GM18870 (cell line): Measurements from ENCODE around the gene KCNN2.

Experiments used
- ATAC-seq: cut with Tn5 transposase; IDR thresholded peaks from one replicate; pipeline ENCODE4 v1.9.1; 2021; ENCODE audit warnings: moderate library complexity; ENCODE audit not compliant: unreplicated experiment

Gene KCNN2

DNA sequence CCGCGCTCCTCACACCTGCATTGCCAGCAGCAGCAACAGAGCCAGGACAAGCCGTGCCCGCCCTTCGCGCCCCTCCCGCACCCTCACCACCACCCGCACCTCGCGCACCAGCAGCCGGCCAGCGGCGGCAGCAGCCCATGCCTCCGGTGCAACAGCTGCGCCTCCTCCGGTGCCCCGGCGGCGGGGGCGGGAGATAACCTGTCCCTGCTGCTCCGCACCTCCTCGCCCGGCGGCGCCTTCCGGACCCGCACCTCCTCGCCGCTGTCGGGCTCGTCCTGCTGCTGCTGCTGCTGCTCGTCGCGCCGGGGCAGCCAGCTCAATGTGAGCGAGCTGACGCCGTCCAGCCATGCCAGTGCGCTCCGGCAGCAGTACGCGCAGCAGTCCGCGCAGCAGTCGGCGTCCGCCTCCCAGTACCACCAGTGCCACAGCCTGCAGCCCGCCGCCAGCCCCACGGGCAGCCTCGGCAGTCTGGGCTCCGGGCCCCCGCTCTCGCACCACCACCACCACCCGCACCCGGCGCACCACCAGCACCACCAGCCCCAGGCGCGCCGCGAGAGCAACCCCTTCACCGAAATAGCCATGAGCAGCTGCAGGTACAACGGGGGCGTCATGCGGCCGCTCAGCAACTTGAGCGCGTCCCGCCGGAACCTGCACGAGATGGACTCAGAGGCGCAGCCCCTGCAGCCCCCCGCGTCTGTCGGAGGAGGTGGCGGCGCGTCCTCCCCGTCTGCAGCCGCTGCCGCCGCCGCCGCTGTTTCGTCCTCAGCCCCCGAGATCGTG lies 517 bp downstream of the KCNN2 start:
- no peak for ATAC-seq

DNA sequence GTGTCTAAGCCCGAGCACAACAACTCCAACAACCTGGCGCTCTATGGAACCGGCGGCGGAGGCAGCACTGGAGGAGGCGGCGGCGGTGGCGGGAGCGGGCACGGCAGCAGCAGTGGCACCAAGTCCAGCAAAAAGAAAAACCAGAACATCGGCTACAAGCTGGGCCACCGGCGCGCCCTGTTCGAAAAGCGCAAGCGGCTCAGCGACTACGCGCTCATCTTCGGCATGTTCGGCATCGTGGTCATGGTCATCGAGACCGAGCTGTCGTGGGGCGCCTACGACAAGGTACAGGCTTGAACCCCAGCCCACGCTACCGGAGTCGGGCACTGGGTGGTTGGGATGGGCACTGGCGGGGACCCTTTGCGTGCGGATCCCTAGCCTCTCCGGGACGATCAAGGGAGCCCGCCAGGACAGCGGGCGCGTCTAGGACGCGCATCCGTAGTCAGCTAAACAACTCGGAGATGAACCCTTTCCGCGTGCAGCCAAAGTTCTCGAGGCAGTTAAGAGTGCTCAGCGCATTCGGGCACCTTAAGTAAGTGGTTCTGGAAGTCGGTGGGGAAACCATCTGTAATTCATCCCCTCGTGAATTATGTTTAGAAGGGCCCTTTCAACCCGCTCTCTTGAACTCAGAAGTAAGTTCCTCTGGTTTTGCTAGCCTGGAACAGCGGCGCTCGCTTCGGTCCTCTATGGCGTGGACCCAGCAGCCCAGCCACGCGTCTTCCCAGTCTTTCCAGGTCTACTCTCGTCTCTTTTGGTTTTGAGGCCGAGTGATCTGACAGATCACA lies 1.3 kb downstream of the KCNN2 start:
- ATAC-seq: no peak

DNA sequence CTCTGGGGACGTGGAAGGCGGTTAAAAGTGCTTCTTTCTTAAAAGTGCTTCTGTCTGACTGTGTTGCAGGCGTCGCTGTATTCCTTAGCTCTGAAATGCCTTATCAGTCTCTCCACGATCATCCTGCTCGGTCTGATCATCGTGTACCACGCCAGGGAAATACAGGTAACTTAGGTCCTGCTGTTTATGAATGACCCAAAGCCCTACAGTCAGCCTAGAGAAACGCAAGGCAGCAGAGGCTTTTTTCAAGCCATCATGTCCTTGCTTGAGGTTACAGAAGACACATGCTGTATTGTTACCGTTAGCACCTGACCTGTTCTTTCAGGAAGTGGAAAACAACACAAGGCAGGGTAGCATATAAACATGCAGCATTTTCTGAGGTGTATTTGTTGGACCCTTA lies 2.0 kb downstream of the KCNN2 start:
- ATAC-seq: no peak

DNA sequence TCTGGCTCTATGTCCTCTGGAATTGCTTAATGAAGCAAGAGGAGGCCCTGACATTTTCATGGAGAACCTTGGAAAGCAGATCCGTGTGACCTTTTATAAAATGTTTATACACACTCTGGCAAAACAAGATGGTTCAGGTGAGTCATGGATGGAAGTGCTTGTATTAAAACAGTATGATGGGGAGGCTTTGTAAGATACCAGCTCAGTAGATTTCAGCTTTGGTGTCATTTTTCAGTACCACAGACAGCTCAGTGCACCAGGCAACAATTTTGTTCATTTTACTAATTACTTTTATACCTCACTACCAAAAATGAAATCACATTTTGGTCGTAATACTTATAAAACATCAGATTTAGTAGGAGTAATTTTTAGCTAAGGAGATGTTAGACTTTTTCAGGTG lies 5.2 kb downstream of the KCNN2 start:
- ATAC-seq: no peak

DNA sequence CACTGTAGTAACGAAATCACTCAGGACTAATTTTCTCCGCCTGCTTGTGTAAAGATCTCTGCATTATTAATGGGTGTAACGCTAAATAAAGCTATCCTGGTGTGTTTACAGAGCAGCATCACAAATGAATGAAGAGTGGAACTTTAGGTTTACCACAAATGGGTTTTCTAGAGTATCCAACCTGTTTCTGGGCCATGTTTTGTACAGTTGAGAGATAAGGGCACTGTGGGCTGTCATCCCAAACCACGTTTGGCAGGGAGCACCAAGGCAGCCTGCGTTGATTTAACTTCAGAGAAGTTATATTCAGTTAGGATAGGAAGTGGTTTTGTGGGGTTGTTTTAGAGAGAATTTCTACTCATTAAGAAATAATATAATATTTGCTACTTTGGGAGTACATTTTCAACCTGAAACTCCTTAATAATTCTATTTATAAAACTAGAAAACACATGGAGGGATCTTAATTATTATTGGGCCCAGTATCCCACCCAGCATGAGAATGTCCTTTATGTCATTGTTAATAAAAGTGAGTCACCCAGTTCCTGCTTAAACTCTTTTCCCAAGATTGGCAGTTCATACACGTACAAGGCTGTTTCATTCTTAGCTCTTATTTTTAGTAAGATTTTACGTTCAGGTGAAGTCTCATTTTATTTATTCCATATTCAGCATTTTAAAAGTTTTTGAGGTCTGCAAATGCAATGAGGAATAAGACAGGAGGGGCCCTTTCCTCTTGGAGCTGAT lies 8.0 kb downstream of the KCNN2 start:
- no peak for ATAC-seq

DNA sequence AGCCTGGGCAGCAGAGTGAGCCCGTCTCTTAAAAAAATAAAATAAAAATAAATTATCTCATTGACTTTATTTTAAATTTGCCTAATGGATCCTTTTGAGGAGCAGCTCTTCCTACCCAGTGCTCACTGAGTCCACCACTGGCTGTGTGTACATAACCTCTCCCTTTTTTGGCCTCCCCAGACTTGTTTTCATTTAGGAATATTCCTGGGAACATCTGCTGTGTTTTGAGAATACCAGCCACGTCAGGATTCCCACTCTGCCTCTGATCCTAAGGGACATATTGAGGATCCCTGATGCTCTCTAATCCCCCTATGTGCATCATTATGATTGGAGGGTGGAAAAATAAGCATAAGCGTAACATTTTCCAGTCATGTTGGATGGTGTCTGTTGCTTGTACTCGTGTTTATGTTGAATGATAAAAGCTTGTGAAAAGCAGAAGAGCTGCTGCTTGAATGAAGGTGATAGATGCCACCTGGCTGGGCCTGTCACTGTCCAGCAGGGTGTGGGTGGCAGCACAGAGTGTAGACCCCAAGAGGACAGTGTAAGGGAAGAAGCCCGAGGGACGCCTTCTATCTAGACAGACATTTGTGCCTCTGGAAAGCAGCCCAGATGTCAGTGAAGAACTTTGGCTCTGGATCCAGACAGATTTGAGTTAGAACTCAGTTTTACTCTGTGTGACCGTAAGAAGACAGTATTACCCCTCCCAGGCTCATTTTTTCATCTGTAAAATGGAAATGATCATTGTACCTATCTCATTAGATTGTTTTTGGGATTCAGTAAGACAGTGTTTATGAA lies 15.4 kb downstream of the KCNN2 start:
- ATAC-seq: no peak

DNA sequence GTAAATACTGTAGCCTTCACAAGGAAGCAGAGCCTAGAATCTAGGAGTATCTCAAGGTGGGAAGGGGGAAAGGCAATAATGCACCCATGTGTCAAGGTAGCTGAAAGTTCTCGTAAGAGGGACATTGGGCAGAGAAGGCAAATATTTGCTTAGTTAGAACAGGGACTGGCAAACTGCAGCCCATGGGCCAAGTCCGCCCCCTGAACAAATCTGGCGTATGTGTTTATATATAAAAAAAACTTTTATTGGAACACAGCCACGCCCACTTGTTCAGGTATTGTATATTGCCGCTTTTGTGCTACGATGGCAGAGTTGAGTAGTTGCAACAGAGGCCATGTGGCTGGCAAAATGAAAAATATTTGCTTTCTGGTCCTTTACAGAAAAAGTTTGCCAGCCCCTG lies 16.1 kb downstream of the KCNN2 start:
- ATAC-seq: no peak

DNA sequence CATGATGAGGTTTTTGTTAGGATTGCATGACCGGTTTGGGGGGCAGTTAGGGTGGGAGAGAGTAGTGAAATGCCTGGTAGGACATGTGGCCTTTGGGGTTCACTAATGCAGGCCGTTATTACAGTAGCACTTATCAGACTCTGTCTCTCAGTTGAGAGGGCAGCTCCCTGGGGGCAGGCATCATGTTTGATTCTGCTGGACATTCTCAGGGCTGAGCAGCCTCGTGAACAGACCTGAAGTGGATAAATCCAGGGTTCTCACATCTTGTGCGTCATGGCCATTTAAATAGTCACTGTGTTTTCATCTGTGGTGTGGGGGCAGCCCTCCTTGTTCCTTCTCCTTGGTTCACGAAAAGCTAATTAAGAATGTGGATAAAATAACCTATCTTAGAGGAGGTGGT lies 18.9 kb downstream of the KCNN2 start:
- ATAC-seq: no peak

DNA sequence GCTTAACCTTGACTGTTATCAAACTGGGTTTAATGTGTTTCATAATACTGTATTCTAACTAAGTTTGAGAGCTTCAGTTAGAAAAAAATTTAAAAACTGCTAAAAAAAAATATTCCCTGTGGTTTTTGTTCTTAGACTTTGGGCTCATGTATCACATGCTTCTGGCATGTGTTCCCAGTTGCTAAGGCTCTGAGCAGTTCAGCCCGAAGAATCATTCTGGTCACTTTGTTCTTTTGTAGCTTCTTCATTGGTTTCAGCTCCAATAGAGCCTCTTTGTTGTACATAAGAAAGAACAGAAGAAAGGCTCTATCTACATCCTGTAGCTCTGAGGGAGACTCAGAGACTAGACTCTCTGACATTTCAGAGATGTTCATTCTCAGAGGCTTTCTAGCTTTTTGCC lies 25.6 kb downstream of the KCNN2 start:
- ATAC-seq: no peak

DNA sequence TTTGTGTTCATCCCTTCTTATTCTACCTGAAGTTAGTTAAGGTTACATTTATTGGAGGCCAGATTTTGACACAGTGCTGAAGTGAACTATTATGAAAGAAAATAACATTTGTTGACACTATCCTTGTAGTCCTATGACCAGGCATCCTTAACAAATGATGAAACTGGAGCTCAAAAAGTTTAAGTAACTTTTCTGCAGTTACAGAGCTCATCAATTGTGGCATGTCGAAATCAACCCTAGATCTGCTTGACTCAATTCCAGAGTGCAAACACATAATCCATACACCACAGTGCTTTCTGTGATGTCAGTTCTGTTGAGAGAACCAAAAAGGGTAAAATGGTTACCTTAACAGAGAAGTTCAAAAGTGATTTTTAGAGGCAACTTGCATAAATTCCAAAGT lies 28.6 kb downstream of the KCNN2 start:
- ATAC-seq: no peak

DNA sequence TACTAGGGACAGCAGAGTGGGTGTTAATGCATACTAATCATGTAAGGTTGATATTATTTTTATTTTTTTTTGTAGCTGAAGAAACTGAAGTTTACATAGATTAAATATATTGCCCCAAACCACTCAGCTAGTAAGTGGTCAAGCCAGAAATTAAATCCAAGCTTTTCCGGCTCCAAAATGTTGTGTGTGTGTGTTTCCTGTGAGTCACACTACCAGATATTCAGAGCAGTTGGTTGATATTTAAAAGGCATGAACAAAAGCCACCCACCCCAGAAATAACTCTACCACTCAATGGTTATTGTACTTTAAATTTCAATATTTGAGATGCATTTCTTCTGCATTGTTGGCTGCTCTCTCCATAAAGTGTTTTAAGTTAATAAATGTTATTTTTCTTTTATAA lies 29.5 kb downstream of the KCNN2 start:
- ATAC-seq: no peak

DNA sequence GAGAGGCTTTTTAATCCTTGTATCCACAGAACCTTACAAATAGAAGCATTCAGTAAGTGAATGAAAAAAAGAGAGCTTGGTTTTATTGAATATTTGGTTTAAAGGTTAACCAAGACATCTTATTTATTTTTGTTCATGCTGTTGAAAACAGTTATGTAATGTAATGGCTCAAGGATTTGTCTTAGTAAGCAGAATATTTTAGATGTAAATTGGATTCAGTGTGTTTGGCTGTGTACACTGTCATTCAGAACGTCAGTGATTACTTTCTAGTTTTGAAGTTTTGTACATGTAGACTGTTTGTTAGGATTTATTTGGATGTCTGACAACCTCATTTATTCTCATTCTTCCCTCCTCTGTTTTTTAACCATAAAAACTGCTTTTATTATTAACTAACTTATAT lies 31.3 kb downstream of the KCNN2 start:
- ATAC-seq: no peak

DNA sequence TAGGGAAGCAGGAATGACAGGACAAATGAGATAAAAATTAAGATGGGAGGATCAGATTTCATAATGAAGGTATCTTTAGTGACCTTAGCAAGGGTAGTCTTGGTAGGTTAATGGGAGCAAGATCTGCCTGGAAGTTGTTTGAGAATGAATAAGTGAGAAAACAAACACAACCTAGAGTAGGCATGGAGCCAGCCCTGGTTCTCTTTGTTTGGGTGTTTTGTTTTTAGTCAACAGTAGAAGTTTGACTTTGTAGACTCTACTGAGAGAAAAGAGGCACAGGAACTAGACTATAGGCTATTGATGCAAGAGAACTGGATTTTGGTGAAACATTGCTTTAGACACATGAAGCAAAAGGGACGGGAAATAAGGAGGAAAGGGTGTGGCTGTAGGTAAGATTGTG lies 40.3 kb downstream of the KCNN2 start:
- ATAC-seq: no peak

DNA sequence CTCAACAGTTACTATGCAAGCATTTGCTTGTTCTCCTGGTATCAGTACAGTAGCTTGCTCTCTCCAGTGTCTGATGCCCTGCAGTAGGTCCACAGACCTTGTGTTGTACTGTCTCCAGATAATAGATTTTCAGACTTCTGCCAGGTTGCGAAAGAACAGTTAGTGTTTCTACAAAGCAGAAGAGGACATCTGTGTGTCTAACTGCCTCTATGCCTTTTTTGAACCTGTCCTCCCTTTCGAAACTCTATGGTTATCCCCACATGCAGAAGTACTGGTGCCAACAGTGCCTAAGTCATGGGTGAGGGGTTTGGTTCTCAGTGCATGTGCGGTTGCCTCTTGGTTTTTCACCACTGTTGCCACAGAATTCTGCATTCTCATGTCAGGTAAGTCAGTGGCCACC lies 45.9 kb downstream of the KCNN2 start:
- no peak for ATAC-seq

DNA sequence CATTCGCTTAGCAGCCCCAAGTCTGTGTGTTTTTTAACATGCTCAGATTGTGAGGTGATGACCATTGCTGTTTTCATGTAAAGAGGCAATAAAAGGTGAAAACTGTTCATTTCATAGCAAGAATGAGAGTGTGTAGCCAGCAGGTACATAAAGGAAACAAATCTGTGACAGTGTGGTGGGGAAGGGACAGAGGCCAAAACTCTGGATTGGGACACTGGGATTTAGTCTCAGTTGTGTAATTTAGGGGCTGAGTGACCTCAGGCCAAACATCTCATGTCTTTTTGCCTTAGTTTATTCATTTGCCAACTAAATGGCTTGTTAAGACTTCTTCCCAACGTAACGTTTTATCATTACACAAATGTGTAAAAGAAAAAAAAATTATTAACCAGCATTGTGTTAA lies 47.0 kb downstream of the KCNN2 start:
- no peak for ATAC-seq

DNA sequence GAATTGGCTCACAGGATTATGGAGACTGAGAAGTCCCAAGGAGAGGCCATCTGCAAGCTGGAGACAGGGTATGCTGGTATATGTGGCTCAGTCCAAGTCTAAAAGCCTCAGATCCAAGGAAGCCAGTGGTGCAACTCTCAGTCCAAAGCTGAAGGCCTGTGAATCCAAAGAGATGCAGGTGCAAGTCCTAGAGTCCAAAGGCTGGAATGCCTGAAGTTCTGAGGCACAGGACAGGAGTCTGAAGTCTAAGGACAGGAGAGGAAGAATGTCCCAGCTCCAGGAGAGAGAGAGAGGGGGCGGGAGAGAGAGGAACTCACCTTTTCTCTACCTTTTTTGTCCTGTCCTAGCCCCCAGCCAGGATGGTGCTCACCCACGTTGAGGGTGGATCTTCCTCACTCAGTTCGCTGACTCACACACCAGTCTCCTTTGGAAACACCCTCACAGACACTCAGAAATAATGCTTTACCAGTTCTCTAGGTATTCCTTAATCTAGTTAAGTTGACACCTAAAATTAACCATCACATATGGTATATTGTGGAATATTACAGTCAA lies 49.6 kb downstream of the KCNN2 start:
- ATAC-seq: no peak

DNA sequence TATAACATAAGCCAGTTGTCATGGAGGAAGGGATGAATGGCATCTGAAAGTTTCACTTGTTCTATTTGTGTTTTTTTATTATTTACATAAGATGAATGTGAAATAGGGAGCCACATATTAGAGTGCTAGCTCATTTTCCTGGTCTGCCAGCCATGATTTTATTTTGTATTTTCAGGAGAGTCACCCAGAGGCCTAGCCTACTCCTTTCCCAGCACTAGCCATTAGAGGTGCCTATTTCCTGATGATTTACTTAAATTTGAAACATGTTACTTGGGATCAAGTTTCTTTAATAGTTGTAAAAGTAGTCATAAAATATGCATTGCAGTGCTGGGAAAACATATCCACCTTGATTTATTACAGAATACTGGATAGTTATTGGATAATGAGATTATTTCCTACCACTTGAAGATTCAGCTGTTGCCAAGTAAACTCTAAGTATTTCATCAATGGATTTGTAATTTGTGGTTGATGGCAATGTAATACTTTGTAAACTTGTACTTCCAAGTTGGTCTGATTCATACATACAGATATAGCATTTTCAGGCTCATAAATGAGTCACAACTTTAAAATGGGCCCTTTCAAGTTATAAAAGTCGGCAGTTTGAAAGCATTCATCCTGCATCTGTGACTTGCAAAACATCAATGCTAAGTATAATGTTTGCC lies 50.8 kb downstream of the KCNN2 start:
- no peak for ATAC-seq

DNA sequence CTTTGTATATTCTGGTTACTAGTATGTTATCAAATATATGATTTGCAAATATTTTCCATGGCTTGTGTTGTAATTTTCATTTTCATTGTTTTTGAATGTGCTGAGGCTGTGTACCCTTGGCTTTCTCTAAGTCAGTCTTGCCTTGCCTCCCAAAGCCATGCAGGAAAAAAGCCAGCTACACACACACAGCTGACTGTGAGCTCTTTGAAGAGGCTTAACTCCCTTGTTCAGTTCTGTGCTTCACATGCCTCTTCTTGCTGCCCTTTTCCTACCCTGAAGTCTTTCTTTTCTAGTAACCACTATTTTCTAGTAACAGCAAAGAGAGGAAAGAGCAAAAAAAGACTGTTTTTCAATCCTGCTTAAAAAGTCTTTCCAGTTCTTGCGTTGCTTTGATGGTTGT lies 53.9 kb downstream of the KCNN2 start:
- ATAC-seq: no peak

DNA sequence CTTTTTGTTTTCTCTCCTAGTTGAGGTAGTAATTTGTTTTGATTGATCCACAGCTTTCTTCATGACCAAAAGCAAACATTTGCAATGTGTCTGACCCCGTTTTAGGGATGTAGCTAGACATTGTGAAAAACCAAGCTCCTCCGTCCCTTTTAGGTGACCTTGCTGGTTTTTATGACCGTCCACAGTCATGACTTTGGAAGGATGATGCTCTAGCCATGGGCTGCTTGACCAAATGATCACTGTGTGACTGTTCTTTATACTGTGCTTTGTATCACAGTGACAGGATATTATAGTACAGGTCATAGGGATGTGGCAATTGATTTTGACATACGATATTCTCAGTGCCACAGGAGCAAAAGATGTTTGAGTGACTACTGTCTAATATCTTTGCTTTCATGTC lies 54.4 kb downstream of the KCNN2 start:
- no peak for ATAC-seq

DNA sequence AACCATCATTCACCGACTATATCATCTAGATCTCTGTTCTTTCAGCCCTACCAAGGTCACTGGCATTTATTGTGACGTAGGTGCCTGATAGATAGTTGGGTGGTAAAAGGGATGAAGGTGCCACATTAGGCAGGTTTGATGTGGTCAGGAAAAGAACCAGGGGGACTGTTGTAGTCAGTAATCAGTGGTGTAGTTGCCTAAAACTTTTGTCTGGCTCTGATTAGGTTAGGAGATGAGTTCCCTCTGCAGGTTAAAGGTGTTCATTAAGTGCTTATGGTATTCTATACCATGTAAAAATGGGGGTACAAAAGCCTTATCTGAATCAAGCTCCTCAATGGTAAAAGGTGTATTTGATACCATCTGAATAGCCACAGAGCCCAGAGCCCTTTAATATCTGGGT lies 55.6 kb downstream of the KCNN2 start:
- ATAC-seq: no peak
